Thyroid gland (tissue), 4 donors: ENCODE measurements around the gene SOX13. TPM values are rescaled to one million over a fixed set of nuclear protein-coding genes. Genes with fewer than 3 reads are reported as not detected.

Experiments used
- DNase-seq, 2 donors: peaks; one replicate each; pipeline ENCODE4 v3.0.0-alpha.2; 2019
- H3K27ac ChIP-seq, 3 donors: fragments of 200-600 bp; sonication (generic); 1 replicate in 2 of 3; 2 replicates in 1 of 3; pipeline ENCODE4 v1.5.1; 2016 to 2019; ENCODE audit warnings: mild to moderate bottlenecking in 1 of 3, moderate library complexity in 1 of 3
- H3K27me3 ChIP-seq: fragments of 200-600 bp; sonication (generic); one replicate; pipeline ENCODE4 v1.5.1; 2019
- H3K36me3 ChIP-seq, 2 donors: fragments of 200-600 bp; sonication (generic); one replicate each; pipeline ENCODE4 v1.5.1; 2016 to 2019
- H3K4me1 ChIP-seq, 2 donors: fragments of 200-600 bp; sonication (generic); one replicate each; pipeline ENCODE4 v1.5.1; 2017 to 2019
- H3K4me3 ChIP-seq, 3 donors: fragments of 200-600 bp; sonication (generic); replicated peaks in 1 of 3; 1 replicate in 2 of 3; 2 replicates in 1 of 3; pipeline ENCODE4 v1.5.1; 2016; ENCODE audit warnings: mild to moderate bottlenecking in 1 of 3
- H3K9me3 ChIP-seq: fragments of 200-600 bp; sonication (generic); one replicate; pipeline ENCODE4 v1.5.1; 2017
- CTCF ChIP-seq, 6 experiments: fragments of 200-600 bp in 3 of 6; fragments of 450-650 bp in 3 of 6; sonication (generic) in 3 of 6; IDR thresholded peaks; one replicate each; pipeline ENCODE4 v1.5.1; 2016 to 2019; ENCODE audit warnings: antibody characterized with exemption in 6 of 6, mild to moderate bottlenecking in 2 of 6, inconsistent platforms in 1 of 6, moderate library complexity in 1 of 6
- POLR2A ChIP-seq, 2 donors: fragments of 450-650 bp; IDR thresholded peaks; one replicate each; pipeline ENCODE4 v1.6.1; 2017; ENCODE audit warnings: antibody characterized with exemption in 2 of 2, mild to moderate bottlenecking in 2 of 2, moderate library complexity in 1 of 2
- WGBS, 2 donors: methylation state at CpG; one replicate each; pipeline ENCODE4 v1.1.5; 2017; 5-methylcytosine and 5-hydroxymethylcytosine counted together
- intact Hi-C: fragments of 100-400 bp; cut with DNase I; formaldehyde crosslinking; loops from one replicate; pipeline ENCODE4 v1.15.1; 2023
- total RNA-seq, 4 donors: library from RNA; depleted of rRNA; stranded (reverse); fragments of >200 nt; gene quantifications; one replicate each; pipeline ENCODE4 v1.2.3, GENCODE V29; 2016

SOX13 gene
- total RNA-seq, 4 donors from 2014 or later = 19.4 to 29.3 (median 20.8) TPM

GRCh38 chr1:204123376-204123775 lies 50.5 kb downstream of the SOX13 start:
- no peak for DNase-seq
- H3K27ac ChIP-seq = no peak overlapping the region
- WGBS, 2 donors = 77 to 81% methylated on average over 9 of the region's 9 CpGs

GRCh38 chr1:204124639-204125038 lies 51.7 kb downstream of the SOX13 start:
- H3K27me3 ChIP-seq = no peaks in the 10 kb centered on the region
- no peak overlapping the region for H3K27ac ChIP-seq
- H3K9me3 ChIP-seq = no peaks in the 10 kb centered on the region
- peaks cover 33 to 35% of the 10 kb centered on the region in 2 donors for H3K36me3 ChIP-seq
- no peak overlapping the region for H3K4me3 ChIP-seq
- H3K4me1 ChIP-seq = peaks cover 18 to 21% of the 10 kb centered on the region in 2 donors
- 93 to 94% methylated on average over 15 to 22 of the region's 22 CpGs for WGBS, 2 donors
- intact Hi-C loops = loop anchor here (5.0 kb wide), 2 partner anchors 37 to 262 kb away; partner anchors contain the start of gene SNRPE
- TF ChIP-seq CTCF (IDR thresholded peaks at IDR 0.05) (no peak), POLR2A (IDR thresholded peaks at IDR 0.05) (no peak)
- no peak for DNase-seq

More at GRCh38 chr1:204123376-204123775, 50.5 kb downstream of the SOX13 start:
- Histone ChIP-seq H3K36me3 (peaks cover 33 to 37% of the 10 kb centered on the region in 2 donors), H3K27me3 (no peaks in the 10 kb centered on the region), H3K4me3 (no peak overlapping the region), H3K9me3 (no peaks in the 10 kb centered on the region), H3K4me1 (peaks cover 9% of the 10 kb centered on the region in 2 donors)
- TF ChIP-seq CTCF (IDR thresholded peaks at IDR 0.05) (peak in 1 of 6 experiments; percentile 23), POLR2A (IDR thresholded peaks at IDR 0.05) (no peak)
- intact Hi-C loops = no loop called here

DNA sequence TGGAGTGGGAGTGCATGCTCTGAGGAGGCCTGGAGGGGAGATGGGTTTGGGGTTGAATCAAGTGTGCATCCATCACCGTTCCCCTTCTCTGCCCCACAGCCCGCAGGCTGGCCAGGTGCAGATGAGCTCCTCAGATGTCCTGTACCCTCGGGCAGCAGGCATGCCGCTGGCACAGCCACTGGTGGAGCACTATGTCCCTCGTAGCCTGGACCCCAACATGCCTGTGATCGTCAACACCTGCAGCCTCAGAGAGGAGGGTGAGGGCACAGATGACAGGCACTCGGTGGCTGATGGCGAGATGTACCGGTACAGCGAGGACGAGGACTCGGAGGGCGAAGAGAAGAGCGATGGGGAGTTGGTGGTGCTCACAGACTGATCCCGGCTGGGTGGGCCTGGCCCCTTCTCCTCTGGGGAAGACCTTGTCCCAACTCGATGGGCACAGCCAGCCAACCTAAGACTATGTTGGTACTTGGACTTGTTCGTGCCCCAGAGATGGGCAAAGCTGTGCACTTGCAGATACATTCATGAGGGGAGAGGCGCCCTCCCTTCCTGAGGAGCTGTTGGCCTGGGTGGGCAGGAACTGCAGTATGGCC lies 52.9 kb downstream of the SOX13 start:
- no peak overlapping the region for H3K4me3 ChIP-seq
- H3K27me3 ChIP-seq = no peaks in the 10 kb centered on the region
- intact Hi-C loops = loop anchor here (5.0 kb wide), 2 partner anchors 39 to 264 kb away; partner anchors contain the start of gene SNRPE
- 92 to 95% methylated on average over 17 of the region's 18 CpGs for WGBS, 2 donors
- H3K36me3 ChIP-seq = peaks cover 33 to 35% of the 10 kb centered on the region in 2 donors
- no peaks in the 10 kb centered on the region for H3K9me3 ChIP-seq
- DNase-seq = no peak
- no peak for TF ChIP-seq POLR2A (IDR thresholded peaks at IDR 0.05)
- no peak for TF ChIP-seq CTCF (IDR thresholded peaks at IDR 0.05)
- H3K27ac ChIP-seq = no peak overlapping the region
- H3K4me1 ChIP-seq = peaks cover 31 to 34% of the 10 kb centered on the region in 2 donors

- 75 to 80% methylated on average over 8 of the region's 8 CpGs for WGBS, 2 donors
- H3K9me3 ChIP-seq = no peaks in the 10 kb centered on the region
- peaks cover 35 to 39% of the 10 kb centered on the region in 2 donors for H3K4me1 ChIP-seq
- DNase-seq = no peak
- no peak for TF ChIP-seq POLR2A (IDR thresholded peaks at IDR 0.05)
- no peak for TF ChIP-seq CTCF (IDR thresholded peaks at IDR 0.05)
- peaks cover 33 to 35% of the 10 kb centered on the region in 2 donors for H3K36me3 ChIP-seq
- H3K27me3 ChIP-seq = no peaks in the 10 kb centered on the region
- no peak overlapping the region for H3K4me3 ChIP-seq
- no peak overlapping the region for H3K27ac ChIP-seq
- intact Hi-C loops = loop anchor here (5.0 kb wide), 2 partner anchors 39 to 264 kb away; partner anchors contain the start of gene SNRPE
These were observed 53.5 kb downstream of the SOX13 start for GRCh38 chr1:204126386-204126785.

GRCh38 chr1:204126956-204127355 lies 54.0 kb downstream of the SOX13 start:
- peaks cover 29 to 35% of the 10 kb centered on the region in 2 donors for H3K36me3 ChIP-seq
- H3K27me3 ChIP-seq = no peaks in the 10 kb centered on the region
- no peak overlapping the region for H3K4me3 ChIP-seq
- peaks cover 38 to 40% of the 10 kb centered on the region in 2 donors for H3K4me1 ChIP-seq
- no peaks in the 10 kb centered on the region for H3K9me3 ChIP-seq
- no peak for TF ChIP-seq POLR2A (IDR thresholded peaks at IDR 0.05)
- TF ChIP-seq CTCF (IDR thresholded peaks at IDR 0.05) = no peak
- WGBS, 2 donors = 49 to 55% methylated on average over 7 of the region's 7 CpGs
- intact Hi-C loops = loop anchor here (5.0 kb wide), 2 partner anchors 40 to 265 kb away; partner anchors contain the start of gene SNRPE
- DNase-seq = no peak
- peak overlapping the region in 1 of 3 donors; percentile 25 for H3K27ac ChIP-seq
